Keratinocyte (primary cell): ENCODE measurements around the gene JAKMIP3. TPM values are rescaled to one million over a fixed set of nuclear protein-coding genes. Genes with fewer than 3 reads are reported as not detected.

ENCODE experiments used
- DNase-seq: peaks from one replicate; pipeline ENCODE4 v3.0.0-alpha.2; 2011; ENCODE audit warnings: low read depth, missing footprints, low spot score
- FAIRE-seq: peaks from 2 replicates; lab custom pipeline; 2011; peaks lifted over from hg19 to GRCh38; lab: Jason Lieb, UNC
- H2AFZ ChIP-seq: 2 replicates; pipeline ENCODE4 v1.6.0; 2012; ENCODE audit warnings: low read length, control low read depth, inconsistent platforms; ENCODE audit not compliant: control insufficient read depth
- H3K27ac ChIP-seq: 2 replicates; pipeline ENCODE4 v1.5.1; 2011; ENCODE audit warnings: low read length; ENCODE audit not compliant: control insufficient read depth, insufficient read depth
- H3K27me3 ChIP-seq: 3 replicates; pipeline ENCODE4 v1.6.0; 2011; ENCODE audit warnings: low read length; ENCODE audit not compliant: control insufficient read depth, insufficient read depth; ENCODE audit errors: extremely low read depth
- H3K36me3 ChIP-seq, 2 experiments: 2 replicates in 1 of 2; 3 replicates in 1 of 2; pipeline ENCODE4 v1.5.1; 2011; ENCODE audit warnings: low read length in 2 of 2, mild to moderate bottlenecking in 1 of 2; ENCODE audit not compliant: control insufficient read depth in 2 of 2, insufficient read depth in 2 of 2; ENCODE audit errors: extremely low read depth in 1 of 2
- H3K4me1 ChIP-seq: 3 replicates; pipeline ENCODE4 v1.5.1; 2011; ENCODE audit warnings: low read length; ENCODE audit not compliant: control insufficient read depth, insufficient read depth; ENCODE audit errors: extremely low read depth
- H3K4me2 ChIP-seq: 3 replicates; pipeline ENCODE4 v1.6.0; 2011; ENCODE audit warnings: low read depth, low read length; ENCODE audit not compliant: control insufficient read depth, insufficient read depth; ENCODE audit errors: extremely low read depth
- H3K4me3 ChIP-seq, 3 experiments: fragments of 200-600 bp in 1 of 3; sonication (generic) in 1 of 3; 2 replicates in 2 of 3; 3 replicates in 1 of 3; pipeline ENCODE4 v1.5.1; 2011 to 2016; ENCODE audit warnings: low read length in 3 of 3, mild to moderate bottlenecking in 3 of 3, control low read depth in 2 of 3, inconsistent platforms in 1 of 3, low read depth in 1 of 3, mixed read lengths in 1 of 3, mixed run types in 1 of 3, moderate library complexity in 1 of 3; ENCODE audit not compliant: control insufficient read depth in 2 of 3, insufficient read depth in 2 of 3; ENCODE audit errors: extremely low read depth in 1 of 3
- H3K79me2 ChIP-seq: 2 replicates; pipeline ENCODE4 v1.6.0; 2012; ENCODE audit warnings: low read length; ENCODE audit not compliant: control insufficient read depth, insufficient read depth
- H3K9ac ChIP-seq: 3 replicates; pipeline ENCODE4 v1.6.0; 2011; ENCODE audit warnings: low read length; ENCODE audit not compliant: control insufficient read depth, insufficient read depth; ENCODE audit errors: extremely low read depth
- H3K9me1 ChIP-seq: 3 replicates; pipeline ENCODE4 v1.6.0; 2011; ENCODE audit warnings: low read length; ENCODE audit not compliant: control insufficient read depth, insufficient read depth; ENCODE audit errors: extremely low read depth
- H3K9me3 ChIP-seq: 2 replicates; pipeline ENCODE4 v1.5.1; 2012; ENCODE audit warnings: low read depth, low read length; ENCODE audit not compliant: control insufficient read depth
- H4K20me1 ChIP-seq: 3 replicates; pipeline ENCODE4 v1.6.0; 2011; ENCODE audit warnings: low read length; ENCODE audit not compliant: control insufficient read depth, insufficient read depth; ENCODE audit errors: extremely low read depth
- CTCF ChIP-seq, 3 experiments: IDR thresholded peaks in 1 of 3; conservative IDR thresholded peaks in 1 of 3; optimal IDR thresholded peaks in 1 of 3; 2 replicates in 2 of 3; 3 replicates in 1 of 3; pipeline versions ENCODE3 to v1.5.1; 2011; ENCODE audit warnings: low read length in 3 of 3, mild to moderate bottlenecking in 3 of 3, moderate library complexity in 2 of 3, control low read depth in 1 of 3, inconsistent platforms in 1 of 3; ENCODE audit not compliant: insufficient read depth in 2 of 3; ENCODE audit errors: extremely low read depth in 1 of 3
- EZH2 ChIP-seq: IDR thresholded peaks from one replicate; pipeline ENCODE4 v1.6.1; 2012; ENCODE audit warnings: inconsistent platforms, mild to moderate bottlenecking, low read length, moderate library complexity
- dilution Hi-C: fragments of 300-500 bp; cut with MboI; formaldehyde crosslinking; loops from one replicate; pipeline ENCODE4 v1.7.0; 2020; ENCODE audit warnings: low sequenced_read_pairs; ENCODE audit not compliant: extremely low pct_ligation_motif_present
- polyA plus RNA-seq, 5 experiments: library from polyadenylated mRNA; depleted of rRNA in 3 of 5; stranded (reverse) in 3 of 5; stranded (forward) in 1 of 5; unstranded in 1 of 5; fragments of >200 nt; gene quantifications; 1 replicate in 1 of 5; 2 replicates in 3 of 5; 3 replicates in 1 of 5; pipeline versions ENCODE4 v1.2.1 to v1.2.3, GENCODE V29; 2011 to 2012; ENCODE audit warnings: missing spikeins in 2 of 5, low read depth in 1 of 5, low replicate concordance in 1 of 5

Gene JAKMIP3
- polyA plus RNA-seq, 1 donor (not counting 4 experiments of a cell fraction or from before 2014, with no cell fraction given), result 0.05 TPM

- TF ChIP-seq EZH2 (no peak), CTCF (optimal IDR thresholded peaks at IDR 0.05 in 1 of 3, IDR thresholded peaks at IDR 0.05 in 1 of 3, conservative IDR thresholded peaks at IDR 0.05 in 1 of 3; ENCODE audit: extremely low read depth in 1 of 3, insufficient read depth in 2 of 3, low read length in 3 of 3) (no peak)
- no peaks in the 10 kb centered on the region for H3K9me1 ChIP-seq
- no peak overlapping the region for H3K27ac ChIP-seq
- H3K4me2 ChIP-seq, result no peak overlapping the region
- H4K20me1 ChIP-seq, result no peaks in the 10 kb centered on the region
- H3K36me3 ChIP-seq, result no peaks in the 10 kb centered on the region
- H2AFZ ChIP-seq, result no peak overlapping the region
- H3K27me3 ChIP-seq, result peaks cover 5% of the 10 kb centered on the region
- no peaks in the 10 kb centered on the region for H3K79me2 ChIP-seq
- no peak for DNase-seq
- no peak overlapping the region for H3K9ac ChIP-seq
- no peak for FAIRE-seq
- peaks cover 8% of the 10 kb centered on the region for H3K4me1 ChIP-seq
- dilution Hi-C loops, result no loop called here
- H3K4me3 ChIP-seq, result no peak overlapping the region
- peaks cover 2% of the 10 kb centered on the region for H3K9me3 ChIP-seq
Observed at GRCh38 chr10:132063432-132063831, 2.3 kb upstream of the JAKMIP3 start.

DNA sequence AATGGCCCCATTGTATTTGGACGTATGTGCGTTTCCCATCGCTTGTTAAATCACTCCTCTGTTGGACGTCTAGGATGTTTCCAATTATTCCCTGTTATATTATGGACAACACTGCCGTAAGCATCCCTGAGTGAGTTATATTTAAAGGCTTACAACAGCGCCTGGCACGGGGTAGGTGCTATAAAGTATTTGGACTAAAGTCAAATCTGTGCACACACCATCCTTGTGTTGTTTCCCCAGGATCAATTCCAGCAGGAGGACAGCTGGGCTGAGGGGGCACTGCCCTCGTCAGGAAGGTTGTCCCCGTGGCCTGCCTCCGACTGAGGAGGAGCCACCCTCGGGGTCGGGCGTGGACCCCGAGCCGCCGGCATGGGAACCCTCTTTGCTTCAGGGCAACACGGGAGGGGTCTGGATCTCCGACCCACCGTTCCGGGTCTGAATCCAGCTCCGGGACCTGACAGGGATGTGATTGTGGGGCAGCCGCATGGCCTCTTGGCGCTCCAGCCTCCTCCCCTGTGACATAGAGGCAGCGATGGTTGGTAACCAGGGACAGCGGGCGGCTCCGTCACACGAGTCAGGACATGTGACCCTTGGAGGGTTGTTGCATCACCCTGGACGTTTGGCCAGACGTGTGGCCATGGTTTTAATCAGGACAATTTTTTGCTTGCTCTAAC, 1.5 kb upstream of the JAKMIP3 start:
- Histone ChIP-seq H3K27me3 (peaks cover 5% of the 10 kb centered on the region), H3K36me3 (no peaks in the 10 kb centered on the region), H3K4me1 (peaks cover 8% of the 10 kb centered on the region), H3K4me3 (no peak overlapping the region), H2AFZ (no peak overlapping the region), H3K9me1 (no peaks in the 10 kb centered on the region), H3K4me2 (no peak overlapping the region), H3K27ac (no peak overlapping the region), H3K9me3 (peaks cover 2% of the 10 kb centered on the region), H4K20me1 (no peaks in the 10 kb centered on the region), H3K79me2 (no peaks in the 10 kb centered on the region), H3K9ac (no peak overlapping the region)
- no peak for FAIRE-seq
- TF ChIP-seq CTCF (optimal IDR thresholded peaks at IDR 0.05 in 1 of 3, IDR thresholded peaks at IDR 0.05 in 1 of 3, conservative IDR thresholded peaks at IDR 0.05 in 1 of 3; ENCODE audit: extremely low read depth in 1 of 3, insufficient read depth in 2 of 3, low read length in 3 of 3) (no peak), EZH2 (no peak)
- dilution Hi-C loops, result no loop called here
- DNase-seq, result no peak
